IMR-90 (cell line): ENCODE measurements around the gene COTL1. TPM values are rescaled to one million over a fixed set of nuclear protein-coding genes. Genes with fewer than 3 reads are reported as not detected.

ENCODE experiments used
- ATAC-seq: fragments of 200-7000 bp; cut with Tn5 transposase; 2 replicates; pipeline ENCODE4 v1.9.1; 2020; ENCODE audit warnings: low read depth, mild to moderate bottlenecking, moderate library complexity
- BruUV-seq: library from RNA; stranded (reverse); fragments of 400-500 nt; replicated peaks from 2 replicates; lab custom pipeline; 2021; lab: Mats Ljungman, UMichigan
- CTCF ChIA-PET: fragments of 300-600 bp; formaldehyde crosslinking; extraction: SDS; loops from one replicate; lab custom pipeline; 2021; ENCODE audit warnings: antibody characterized with exemption; lab: Yijun Ruan, JAX
- POLR2A ChIA-PET: fragments of 300-600 bp; sonication (Branson Sonifier 250); formaldehyde crosslinking; loops from one replicate; lab custom pipeline; 2022; ENCODE audit warnings: antibody characterized with exemption; ENCODE audit not compliant: unreplicated experiment; lab: Charles Lee
- DNase-seq: peaks from one replicate; pipeline ENCODE4 v3.0.0; 2013
- H2AFZ ChIP-seq: replicated peaks from 2 replicates; pipeline ENCODE3; 2013; ENCODE audit warnings: low read length, mild to moderate bottlenecking; ENCODE audit not compliant: poor library complexity
- H2AK5ac ChIP-seq: 2 replicates; pipeline ENCODE4 v1.6.1; 2013; ENCODE audit warnings: low read depth, low read length, inconsistent platforms
- H2AK9ac ChIP-seq: replicated peaks from 2 replicates; pipeline ENCODE3; 2013; ENCODE audit warnings: mild to moderate bottlenecking, low read depth, low read length, moderate library complexity; ENCODE audit not compliant: poor library complexity
- H2BK120ac ChIP-seq: 2 replicates; pipeline ENCODE4 v1.6.1; 2013; ENCODE audit warnings: low read depth, low read length, inconsistent platforms
- H2BK15ac ChIP-seq: 3 replicates; pipeline ENCODE4 v1.6.1; 2013; ENCODE audit warnings: low read depth, low read length, inconsistent platforms
- H2BK20ac ChIP-seq: 2 replicates; pipeline ENCODE4 v1.6.1; 2013; ENCODE audit warnings: low read depth, mild to moderate bottlenecking, inconsistent platforms, low read length, moderate library complexity
- H2BK5ac ChIP-seq: 2 replicates; pipeline ENCODE4 v1.6.1; 2013; ENCODE audit warnings: mild to moderate bottlenecking, low read depth, low read length, inconsistent platforms; ENCODE audit not compliant: poor library complexity, severe bottlenecking
- H3K14ac ChIP-seq: replicated peaks from 2 replicates; pipeline ENCODE4 v1.6.1; 2013; ENCODE audit warnings: low read depth, low read length, inconsistent platforms
- H3K18ac ChIP-seq: 2 replicates; pipeline ENCODE4 v1.6.1; 2013; ENCODE audit warnings: low read depth, low read length, control low read depth
- H3K23ac ChIP-seq: 2 replicates; pipeline ENCODE4 v1.6.1; 2013; ENCODE audit warnings: low read depth, low read length, inconsistent platforms
- H3K27ac ChIP-seq: 2 replicates; pipeline ENCODE4 v1.5.1; 2013; ENCODE audit warnings: mild to moderate bottlenecking, control low read depth, low read length; ENCODE audit not compliant: insufficient read depth
- H3K27me3 ChIP-seq: 2 replicates; pipeline ENCODE4 v1.6.1; 2013; ENCODE audit warnings: low read length; ENCODE audit not compliant: control insufficient read depth, insufficient read depth
- H3K36me3 ChIP-seq: 2 replicates; pipeline ENCODE4 v1.6.1; 2013; ENCODE audit warnings: low read length, mixed read lengths; ENCODE audit not compliant: control insufficient read depth, insufficient read depth
- H3K4ac ChIP-seq: 2 replicates; pipeline ENCODE4 v1.6.1; 2013; ENCODE audit warnings: low read depth, low read length, inconsistent platforms
- H3K4me1 ChIP-seq: 2 replicates; pipeline ENCODE4 v1.6.1; 2013; ENCODE audit warnings: low read length, mixed read lengths; ENCODE audit not compliant: control insufficient read depth, insufficient read depth
- H3K4me2 ChIP-seq: 2 replicates; pipeline ENCODE4 v1.6.1; 2013; ENCODE audit warnings: low read depth, mild to moderate bottlenecking, control low read depth, low read length, moderate library complexity
- H3K4me3 ChIP-seq: 2 replicates; pipeline ENCODE4 v1.5.1; 2013; ENCODE audit warnings: low read depth, mild to moderate bottlenecking, control low read depth, low read length, moderate library complexity; ENCODE audit not compliant: insufficient read depth
- H3K56ac ChIP-seq: 2 replicates; pipeline ENCODE4 v1.6.1; 2013; ENCODE audit warnings: low read length, inconsistent platforms; ENCODE audit not compliant: insufficient read depth; ENCODE audit errors: extremely low read depth
- H3K79me1 ChIP-seq, 2 experiments: 2 replicates each; pipeline ENCODE4 v1.6.1; 2013; ENCODE audit warnings: low read length in 2 of 2, inconsistent platforms in 1 of 2, low read depth in 1 of 2
- H3K9ac ChIP-seq: 2 replicates; pipeline ENCODE4 v1.6.1; 2013; ENCODE audit warnings: low read depth, low read length, control low read depth
- H3K9me1 ChIP-seq: 2 replicates; pipeline ENCODE4 v1.6.1; 2013; ENCODE audit warnings: low read length, inconsistent platforms; ENCODE audit not compliant: insufficient read depth
- H3K9me3 ChIP-seq: 2 replicates; pipeline ENCODE4 v1.6.1; 2013; ENCODE audit warnings: low read length; ENCODE audit not compliant: control insufficient read depth, insufficient read depth
- H4K20me1 ChIP-seq: 2 replicates; pipeline ENCODE4 v1.6.1; 2013; ENCODE audit warnings: low read length, inconsistent platforms; ENCODE audit not compliant: insufficient read depth
- H4K5ac ChIP-seq: 2 replicates; pipeline ENCODE4 v1.6.1; 2013; ENCODE audit warnings: mild to moderate bottlenecking, low read depth, low read length, control low read depth
- H4K8ac ChIP-seq, 2 experiments: 2 replicates each; pipeline ENCODE4 v1.6.1; 2013; ENCODE audit warnings: low read depth in 2 of 2, low read length in 2 of 2, control low read depth in 1 of 2, inconsistent platforms in 1 of 2
- H4K91ac ChIP-seq: 2 replicates; pipeline ENCODE4 v1.6.1; 2013; ENCODE audit warnings: low read depth, low read length, inconsistent platforms; ENCODE audit not compliant: insufficient read depth
- BHLHE40 ChIP-seq: fragments of 150-350 bp; IDR thresholded peaks from 2 replicates; pipeline ENCODE4 v1.6.1; 2016; ENCODE audit warnings: mild to moderate bottlenecking, low read depth, low read length
- CEBPB ChIP-seq: IDR thresholded peaks from 2 replicates; pipeline ENCODE4 v1.6.1; 2012; ENCODE audit warnings: low read depth, low read length, improper control_type of control experiment
- CTCF ChIP-seq: conservative IDR thresholded peaks from 2 replicates; pipeline ENCODE4 v1.5.1; 2012; ENCODE audit warnings: mild to moderate bottlenecking, low read depth, low read length, improper control_type of control experiment
- MAFK ChIP-seq: IDR thresholded peaks from 2 replicates; pipeline ENCODE4 v1.6.1; 2012; ENCODE audit warnings: low read depth, low read length, improper control_type of control experiment
- POLR2A ChIP-seq: IDR thresholded peaks from 2 replicates; pipeline ENCODE4 v1.6.1; 2012; ENCODE audit warnings: mild to moderate bottlenecking, low read depth, low read length
- RAD21 ChIP-seq: IDR thresholded peaks from 2 replicates; pipeline ENCODE4 v1.6.1; 2012; ENCODE audit warnings: low read length, improper control_type of control experiment
- WGBS, 2 experiments: methylation state at CpG; one replicate each; pipeline versions ENCODE4 v1.1.5 to v1.1.7; 2013; ENCODE audit warnings: missing lambda C conversion rate in 2 of 2; ENCODE audit not compliant: insufficient read length in 1 of 2; ENCODE audit errors: extremely low coverage in 2 of 2; 5-methylcytosine and 5-hydroxymethylcytosine counted together
- dilution Hi-C: fragments of 300-500 bp; cut with HindIII; formaldehyde crosslinking; loops from one replicate; pipeline ENCODE4 v1.14.3; 2018; ENCODE audit warnings: low sequenced_read_pairs; ENCODE audit not compliant: unreplicated experiment
- in situ Hi-C: fragments of 300-500 bp; cut with MboI; formaldehyde crosslinking; loops from 3 replicates; pipeline ENCODE4 v1.14.3; 2019; ENCODE audit warnings: low sequenced_read_pairs, inconsistent platforms, mixed read lengths
- intact Hi-C: fragments of 100-400 bp; cut with micrococcal nuclease; formaldehyde crosslinking; loops from 2 replicates; pipeline ENCODE4 v1.10.0; 2022
- polyA plus RNA-seq, 3 experiments: library from polyadenylated mRNA; depleted of rRNA; stranded (reverse); fragments of >200 nt; gene quantifications; 2 replicates each; pipeline ENCODE4 v1.2.3, GENCODE V29; 2012; ENCODE audit warnings: low replicate concordance in 1 of 3
- total RNA-seq: library from RNA; depleted of rRNA; stranded (reverse); fragments of >200 nt; gene quantifications from 2 replicates; pipeline ENCODE4 v1.2.3, GENCODE V29; 2012

The COTL1 gene
- total and polyA plus RNA-seq, 2 of the 4 experiments (the other 2 are of a cell fraction) = 144 to 258 TPM

- no CpG with 5 or more reads among the region's 2 CpGs for WGBS, 2 experiments
- H2AK5ac ChIP-seq = no peak overlapping the region
- ATAC-seq (no peak), DNase-seq (no peak)
- no peak overlapping the region for H2AK9ac ChIP-seq
- CTCF ChIA-PET = no interaction called here
- no peak overlapping the region for H2AFZ ChIP-seq
- H4K20me1 ChIP-seq = peaks cover 20% of the 10 kb centered on the region
- no peak overlapping the region for H3K23ac ChIP-seq
- no peak overlapping the region for H2BK5ac ChIP-seq
- no peak overlapping the region for H3K56ac ChIP-seq
- no peak overlapping the region for H4K5ac ChIP-seq
- H4K91ac ChIP-seq = no peak overlapping the region
- H3K4me3 ChIP-seq = no peak overlapping the region
- POLR2A ChIA-PET = no interaction called here
- TF ChIP-seq POLR2A = no peak
- TF ChIP-seq MAFK = no peak
- TF ChIP-seq CTCF = no peak
- TF ChIP-seq RAD21 = no peak
- TF ChIP-seq BHLHE40 = no peak
- no peak for TF ChIP-seq CEBPB
- H4K8ac ChIP-seq = no peak overlapping the region
- H3K9ac ChIP-seq = no peak overlapping the region
- H2BK120ac ChIP-seq = no peak overlapping the region
- H3K79me1 ChIP-seq = peaks cover 15 to 39% of the 10 kb centered on the region in 2 experiments
- no peak overlapping the region for H3K27ac ChIP-seq
- intact Hi-C loops = no loop called here
- no peak overlapping the region for H2BK20ac ChIP-seq
- no peak overlapping the region for H3K18ac ChIP-seq
- no peak overlapping the region for H3K4me2 ChIP-seq
- H3K27me3 ChIP-seq = no peaks in the 10 kb centered on the region
- no peaks in the 10 kb centered on the region for H3K9me3 ChIP-seq
- dilution Hi-C loops = no loop called here
- no peak overlapping the region for H3K4ac ChIP-seq
- peaks cover 50% of the 10 kb centered on the region for H3K36me3 ChIP-seq
- H3K4me1 ChIP-seq = peaks cover 4% of the 10 kb centered on the region
- in situ Hi-C loops = no loop called here
- no TSS peak for BruUV-seq
- no peak overlapping the region for H3K14ac ChIP-seq
- H3K9me1 ChIP-seq = peaks cover 13% of the 10 kb centered on the region
- no peak overlapping the region for H2BK15ac ChIP-seq
Observed at GRCh38 chr16:84665359-84665758, 47.5 kb upstream of the COTL1 start.
